Gastroesophageal sphincter (tissue), 3 donors: ENCODE measurements around the gene NME7.

Experiments used
- EP300 ChIP-seq: sonication (generic); formaldehyde crosslinking; IDR thresholded peaks from one replicate; pipeline ENCODE4 v1.6.1; 2017; ENCODE audit warnings: antibody characterized with exemption, mild to moderate bottlenecking
- POLR2A ChIP-seq, 2 donors: fragments of 450-650 bp; IDR thresholded peaks; one replicate each; pipeline ENCODE4 v1.6.1; 2017; ENCODE audit warnings: antibody characterized with exemption in 2 of 2, mild to moderate bottlenecking in 2 of 2, moderate library complexity in 1 of 2
- POLR2AphosphoS5 ChIP-seq: sonication (generic); formaldehyde crosslinking; IDR thresholded peaks from one replicate; pipeline ENCODE4 v1.6.1; 2017; ENCODE audit warnings: antibody characterized with exemption
- TF ChIP-seq, protein P1 (sequence below), 4 experiments: fragments of 200-600 bp in 2 of 4; fragments of 450-650 bp in 2 of 4; sonication (generic) in 1 of 4; IDR thresholded peaks; one replicate each; pipeline ENCODE4 v1.5.1; 2017 to 2019; ENCODE audit warnings: antibody characterized with exemption in 4 of 4, mild to moderate bottlenecking in 2 of 4, moderate library complexity in 2 of 4

GRCh38 chr1:169368406-169368769 lies 791 bp upstream of the NME7 start:
- TF ChIP-seq, protein P1, sequence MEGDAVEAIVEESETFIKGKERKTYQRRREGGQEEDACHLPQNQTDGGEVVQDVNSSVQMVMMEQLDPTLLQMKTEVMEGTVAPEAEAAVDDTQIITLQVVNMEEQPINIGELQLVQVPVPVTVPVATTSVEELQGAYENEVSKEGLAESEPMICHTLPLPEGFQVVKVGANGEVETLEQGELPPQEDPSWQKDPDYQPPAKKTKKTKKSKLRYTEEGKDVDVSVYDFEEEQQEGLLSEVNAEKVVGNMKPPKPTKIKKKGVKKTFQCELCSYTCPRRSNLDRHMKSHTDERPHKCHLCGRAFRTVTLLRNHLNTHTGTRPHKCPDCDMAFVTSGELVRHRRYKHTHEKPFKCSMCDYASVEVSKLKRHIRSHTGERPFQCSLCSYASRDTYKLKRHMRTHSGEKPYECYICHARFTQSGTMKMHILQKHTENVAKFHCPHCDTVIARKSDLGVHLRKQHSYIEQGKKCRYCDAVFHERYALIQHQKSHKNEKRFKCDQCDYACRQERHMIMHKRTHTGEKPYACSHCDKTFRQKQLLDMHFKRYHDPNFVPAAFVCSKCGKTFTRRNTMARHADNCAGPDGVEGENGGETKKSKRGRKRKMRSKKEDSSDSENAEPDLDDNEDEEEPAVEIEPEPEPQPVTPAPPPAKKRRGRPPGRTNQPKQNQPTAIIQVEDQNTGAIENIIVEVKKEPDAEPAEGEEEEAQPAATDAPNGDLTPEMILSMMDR (IDR thresholded peaks at IDR 0.05): no peak
- TF ChIP-seq EP300 (no peak), POLR2AphosphoS5 (no peak), POLR2A (IDR thresholded peaks at IDR 0.05) (no peak)
